HepG2 (cell line): ENCODE data around the gene GPER1. TPM values are rescaled to one million over a fixed set of nuclear protein-coding genes. Genes with fewer than 3 reads are reported as not detected.

ENCODE experiments used
- ATAC-seq: fragments of 200-7000 bp; cut with Tn5 transposase; 3 replicates; pipeline ENCODE4 v1.9.1; 2020; ENCODE audit warnings: mild to moderate bottlenecking, moderate library complexity
- BruUV-seq: library from RNA; stranded (reverse); fragments of 400-500 nt; replicated peaks from 2 replicates; lab custom pipeline; 2021; lab: Mats Ljungman, UMichigan
- CTCF ChIA-PET: fragments of 300-600 bp; formaldehyde crosslinking; extraction: SDS; loops from one replicate; lab custom pipeline; 2021; ENCODE audit warnings: low total read pairs, inconsistent platforms, low intra/inter-chr PET ratio; lab: Yijun Ruan, JAX
- POLR2A ChIA-PET: fragments of 350-600 bp; sonication (Branson Sonifier 250); formaldehyde crosslinking; loops from one replicate; lab custom pipeline; 2020; ENCODE audit warnings: antibody characterized with exemption, inconsistent platforms; lab: Yijun Ruan, JAX
- DNase-seq: peaks from one replicate; pipeline ENCODE4 v3.0.0-alpha.2; 2015; ENCODE audit warnings: low spot score
- FAIRE-seq: peaks from 3 replicates; lab custom pipeline; 2011; peaks lifted over from hg19 to GRCh38; lab: Jason Lieb, UNC
- H2AFZ ChIP-seq: one replicate; pipeline ENCODE4 v1.6.1; 2011; ENCODE audit warnings: low read length, inconsistent platforms
- H3K27ac ChIP-seq: fragments of 300-600 bp; 3 replicates; pipeline ENCODE4 v1.8.0; 2011; ENCODE audit warnings: mixed run types, mild to moderate bottlenecking, mixed read lengths, low read length, inconsistent platforms; ENCODE audit not compliant: insufficient read depth; ENCODE audit errors: extremely low read length
- H3K27me3 ChIP-seq, 2 experiments: fragments of 200-600 bp in 1 of 2; 2 replicates in 1 of 2; 3 replicates in 1 of 2; pipeline versions ENCODE4 v1.6.0 to v1.8.0; 2011; ENCODE audit warnings: low read length in 2 of 2, mild to moderate bottlenecking in 2 of 2, moderate library complexity in 2 of 2, inconsistent platforms in 1 of 2; ENCODE audit not compliant: insufficient read depth in 2 of 2, control insufficient read depth in 1 of 2
- H3K36me3 ChIP-seq, 2 experiments: fragments of 200-600 bp in 1 of 2; replicated peaks in 1 of 2; 2 replicates in 1 of 2; 3 replicates in 1 of 2; pipeline versions ENCODE4 v1.5.1 to v1.8.0; 2011; ENCODE audit warnings: low read length in 2 of 2, inconsistent platforms in 1 of 2; ENCODE audit not compliant: insufficient read depth in 2 of 2, control insufficient read depth in 1 of 2
- H3K4me1 ChIP-seq: 2 replicates; pipeline ENCODE4 v1.5.1; 2012; ENCODE audit warnings: low read length, inconsistent platforms; ENCODE audit not compliant: insufficient read depth
- H3K4me2 ChIP-seq: 2 replicates; pipeline ENCODE4 v1.6.0; 2011; ENCODE audit warnings: low read depth, low read length, inconsistent platforms
- H3K4me3 ChIP-seq, 3 experiments: fragments of 200-600 bp in 1 of 3; sonication (generic), shearing (Covaris generic) in 1 of 3; replicated peaks in 1 of 3; 2 replicates each; pipeline ENCODE4 v1.5.1; 2011 to 2016; ENCODE audit warnings: low read length in 3 of 3, inconsistent platforms in 2 of 3, low read depth in 2 of 3, mild to moderate bottlenecking in 2 of 3, control low read depth in 1 of 3, mixed read lengths in 1 of 3; ENCODE audit not compliant: insufficient read depth in 1 of 3
- H3K79me2 ChIP-seq: one replicate; pipeline ENCODE4 v1.6.1; 2011; ENCODE audit warnings: low read length, inconsistent platforms; ENCODE audit not compliant: insufficient read depth
- H3K9ac ChIP-seq: 2 replicates; pipeline ENCODE4 v1.6.0; 2011; ENCODE audit warnings: mild to moderate bottlenecking, low read depth, low read length, inconsistent platforms; ENCODE audit not compliant: insufficient read depth
- H3K9me3 ChIP-seq: 2 replicates; pipeline ENCODE4 v1.5.1; 2012; ENCODE audit warnings: mild to moderate bottlenecking, low read length
- H4K20me1 ChIP-seq: 2 replicates; pipeline ENCODE4 v1.6.0; 2011; ENCODE audit warnings: inconsistent platforms, mild to moderate bottlenecking, low read length, moderate library complexity; ENCODE audit not compliant: insufficient read depth
- BORCS8-MEF2B ChIP-seq: sonication (generic); formaldehyde crosslinking; IDR thresholded peaks from 2 replicates; pipeline ENCODE4 v1.8.0; 2022; ENCODE audit warnings: mild to moderate bottlenecking, missing genetic modification reagents
- CBX5 ChIP-seq: sonication (generic); formaldehyde crosslinking; IDR thresholded peaks from 2 replicates; pipeline ENCODE4 v1.4.0; 2020; ENCODE audit warnings: missing genetic modification reagents, borderline replicate concordance
- CHD4 ChIP-seq: fragments of 200-600 bp; sonication (generic); IDR thresholded peaks from 2 replicates; pipeline ENCODE4 v1.7.0; 2017; ENCODE audit warnings: mild to moderate bottlenecking, low read length, borderline replicate concordance
- GFI1 ChIP-seq: sonication (generic); formaldehyde crosslinking; IDR thresholded peaks from 2 replicates; pipeline ENCODE4 v1.5.0; 2020; ENCODE audit warnings: missing genetic modification reagents, mild to moderate bottlenecking, borderline replicate concordance
- PAF1 ChIP-seq: IDR thresholded peaks from 2 replicates; pipeline ENCODE4 v1.6.1; 2016; ENCODE audit warnings: missing genetic modification reagents, missing compliant biosample characterization
- SALL1 ChIP-seq: sonication (generic); formaldehyde crosslinking; IDR thresholded peaks from 2 replicates; pipeline ENCODE4 v1.8.0; 2022; ENCODE audit warnings: mild to moderate bottlenecking, missing genetic modification reagents
- TGIF2 ChIP-seq: IDR thresholded peaks from 2 replicates; pipeline ENCODE4 v1.6.1; 2016; ENCODE audit warnings: control low read depth, missing compliant biosample characterization
- ZNF280D ChIP-seq: sonication (generic); formaldehyde crosslinking; IDR thresholded peaks from 2 replicates; pipeline ENCODE4 v1.5.1; 2020; ENCODE audit warnings: mild to moderate bottlenecking, missing genetic modification reagents
- ZNF296 ChIP-seq: sonication (generic); formaldehyde crosslinking; conservative IDR thresholded peaks from 2 replicates; pipeline ENCODE4 v1.5.0; 2020; ENCODE audit warnings: mild to moderate bottlenecking, missing genetic modification reagents
- ZNF768 ChIP-seq: sonication (generic); formaldehyde crosslinking; IDR thresholded peaks from 2 replicates; pipeline ENCODE4 v1.4.0; 2020; ENCODE audit warnings: missing genetic modification reagents
- WGBS: methylation state at CpG from one replicate; pipeline ENCODE4 v1.1.6; 2017; ENCODE audit warnings: low lambda C conversion rate; 5-methylcytosine and 5-hydroxymethylcytosine counted together
- in situ Hi-C: cut with HindIII; loops from 2 replicates; pipeline ENCODE4 v1.10.0; 2017; ENCODE audit warnings: low pct_unique_long_range_greater_than_20kb; ENCODE audit not compliant: extremely low pct_ligation_motif_present
- intact Hi-C: fragments of 100-400 bp; cut with micrococcal nuclease; formaldehyde crosslinking; loops from one replicate; pipeline ENCODE4 v1.10.0; 2022; ENCODE audit not compliant: unreplicated experiment
- polyA plus RNA-seq, 8 experiments: library from polyadenylated mRNA; depleted of rRNA in 3 of 8; stranded (reverse) in 7 of 8; unstranded in 1 of 8; fragments of >200 nt; fragmentation: Illumina TruSeq in 4 of 8; extraction: Trizol in 4 of 8; gene quantifications; 2 replicates each; pipeline versions ENCODE4 v1.2.1 to v1.2.3, GENCODE V29; 2011 to 2016; ENCODE audit warnings: low read depth in 4 of 8, missing spikeins in 1 of 8, mixed read lengths in 1 of 8; ENCODE audit not compliant: insufficient read depth in 1 of 8
- total RNA-seq, 5 experiments: library from RNA; depleted of rRNA; stranded (reverse); fragments of >200 nt; fragmentation: Illumina TruSeq; extraction: Trizol; gene quantifications; 2 replicates each; pipeline ENCODE4 v1.2.3, GENCODE V29; 2016; ENCODE audit warnings: low read depth in 1 of 5
- TF ChIP-seq, protein P1 (sequence below): sonication (generic); formaldehyde crosslinking; IDR thresholded peaks from 2 replicates; pipeline ENCODE4 v1.9.0; 2021; ENCODE audit warnings: missing genetic modification reagents, borderline replicate concordance
- TF ChIP-seq, protein P2 (sequence below): sonication (generic); formaldehyde crosslinking; IDR thresholded peaks from 2 replicates; pipeline ENCODE4 v1.4.0; 2020; ENCODE audit warnings: missing genetic modification reagents, mild to moderate bottlenecking, borderline replicate concordance

The GPER1 gene
- total and polyA plus RNA-seq, 2 of the 13 experiments (the other 11 are each of a cell fraction or from before 2014, with no cell fraction given): 12.7 to 19.7 TPM

- TF ChIP-seq ZNF296: no peak
Measured at GRCh38 chr7:1085910-1086421, 1.9 kb upstream of the GPER1 start (continued).

GRCh38 chr7:1086588-1087464 lies 1.1 kb upstream of the GPER1 start:
- no peak overlapping the region for H2AFZ ChIP-seq
- peaks cover 28% of the 10 kb centered on the region for H3K79me2 ChIP-seq
- BruUV-seq: no TSS peak
- H3K9ac ChIP-seq: peak overlapping the region; percentile 83
- no peaks in the 10 kb centered on the region for H4K20me1 ChIP-seq
- ChIA-PET CTCF (interaction anchor here (1.4 to 1.9 kb wide), 5 partner anchors 37 to 96 kb away, joined by 8 to 15 read pairs (median 10); no protein-coding TSS in a partner anchor), POLR2A (interaction anchor here (0.8 to 3.9 kb wide), 14 partner anchors 8 to 768 kb away, joined by 3 to 24 read pairs (median 4); partner anchors contain the start of gene COX19)
- FAIRE-seq: no peak
- peak; percentile 68 for DNase-seq
- in situ Hi-C loops: loop anchor here (5.0 kb wide), 1 partner anchor 75 kb away; the partner anchor contains the start of gene ZFAND2A
- H3K4me1 ChIP-seq: peaks cover 50% of the 10 kb centered on the region
- WGBS: 24% methylated on average over 21 of the region's 45 CpGs
- intact Hi-C loops: loop anchor here (1.0 to 5.0 kb wide), 3 partner anchors 36 to 90 kb away; no protein-coding TSS in a partner anchor
- no peaks in the 10 kb centered on the region for H3K27me3 ChIP-seq
- H3K27ac ChIP-seq: peak overlapping the region; percentile 74
- H3K9me3 ChIP-seq: no peaks in the 10 kb centered on the region
- peaks cover 7 to 22% of the 10 kb centered on the region in 2 experiments; a peak in 4 of 5 replicates for H3K36me3 ChIP-seq
- peak; percentile 72 for ATAC-seq
- H3K4me2 ChIP-seq: peak overlapping the region; percentile 83
- H3K4me3 ChIP-seq: peak overlapping the region; percentile 66 to 79 (median 77)
- TF ChIP-seq TGIF2 (CRISPR knock-in tag) (peak; percentile 58; the same call in 1 of the 2 replicates), CHD4 (no peak), BORCS8-MEF2B (CRISPR knock-in tag) (peak; percentile 69; the same call in 1 of the 2 replicates), ZNF768 (CRISPR knock-in tag) (peak; percentile 75; the same call in 1 of the 2 replicates), PAF1 (CRISPR knock-in tag) (no peak), GFI1 (CRISPR knock-in tag) (peak; percentile 76), SALL1 (CRISPR knock-in tag) (peak; percentile 82), ZNF280D (CRISPR knock-in tag) (no peak), CBX5 (CRISPR knock-in tag) (peak; percentile 73; the same call in 1 of the 2 replicates)
- TF ChIP-seq, protein P1, sequence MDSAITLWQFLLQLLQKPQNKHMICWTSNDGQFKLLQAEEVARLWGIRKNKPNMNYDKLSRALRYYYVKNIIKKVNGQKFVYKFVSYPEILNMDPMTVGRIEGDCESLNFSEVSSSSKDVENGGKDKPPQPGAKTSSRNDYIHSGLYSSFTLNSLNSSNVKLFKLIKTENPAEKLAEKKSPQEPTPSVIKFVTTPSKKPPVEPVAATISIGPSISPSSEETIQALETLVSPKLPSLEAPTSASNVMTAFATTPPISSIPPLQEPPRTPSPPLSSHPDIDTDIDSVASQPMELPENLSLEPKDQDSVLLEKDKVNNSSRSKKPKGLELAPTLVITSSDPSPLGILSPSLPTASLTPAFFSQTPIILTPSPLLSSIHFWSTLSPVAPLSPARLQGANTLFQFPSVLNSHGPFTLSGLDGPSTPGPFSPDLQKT: no peak
- TF ChIP-seq, protein P2, sequence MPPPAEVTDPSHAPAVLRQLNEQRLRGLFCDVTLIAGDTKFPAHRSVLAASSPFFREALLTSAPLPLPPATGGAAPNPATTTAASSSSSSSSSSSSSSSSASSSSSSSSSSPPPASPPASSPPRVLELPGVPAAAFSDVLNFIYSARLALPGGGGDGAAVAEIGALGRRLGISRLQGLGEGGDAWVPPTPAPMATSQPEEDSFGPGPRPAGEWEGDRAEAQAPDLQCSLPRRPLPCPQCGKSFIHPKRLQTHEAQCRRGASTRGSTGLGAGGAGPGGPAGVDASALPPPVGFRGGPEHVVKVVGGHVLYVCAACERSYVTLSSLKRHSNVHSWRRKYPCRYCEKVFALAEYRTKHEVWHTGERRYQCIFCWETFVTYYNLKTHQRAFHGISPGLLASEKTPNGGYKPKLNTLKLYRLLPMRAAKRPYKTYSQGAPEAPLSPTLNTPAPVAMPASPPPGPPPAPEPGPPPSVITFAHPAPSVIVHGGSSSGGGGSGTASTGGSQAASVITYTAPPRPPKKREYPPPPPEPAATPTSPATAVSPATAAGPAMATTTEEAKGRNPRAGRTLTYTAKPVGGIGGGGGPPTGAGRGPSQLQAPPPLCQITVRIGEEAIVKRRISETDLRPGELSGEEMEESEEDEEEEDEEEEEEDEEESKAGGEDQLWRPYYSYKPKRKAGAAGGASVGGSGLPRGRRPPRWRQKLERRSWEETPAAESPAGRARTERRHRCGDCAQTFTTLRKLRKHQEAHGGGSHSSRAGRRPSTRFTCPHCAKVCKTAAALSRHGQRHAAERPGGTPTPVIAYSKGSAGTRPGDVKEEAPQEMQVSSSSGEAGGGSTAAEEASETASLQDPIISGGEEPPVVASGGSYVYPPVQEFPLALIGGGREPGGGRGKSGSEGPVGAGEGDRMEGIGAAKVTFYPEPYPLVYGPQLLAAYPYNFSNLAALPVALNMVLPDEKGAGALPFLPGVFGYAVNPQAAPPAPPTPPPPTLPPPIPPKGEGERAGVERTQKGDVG (CRISPR knock-in tag): peak; percentile 83; the same call in 1 of the 2 replicates
